ENCODE results near the gene SPTB.
A peak's percentile ranks its signal among the peaks of the same experiment; 100 is the strongest.

Gene SPTB

GRCh38 chr14:64743061-64743460 is 136.6 kb downstream of the SPTB start:
- 96 to 97% methylated on average over 27 of the region's 27 CpGs for WGBS, 2 experiments

GRCh38 chr14:64741961-64742360 is 137.7 kb downstream of the SPTB start:
- H3K4me3 ChIP-seq (ENCODE audit: insufficient read depth, low read depth, low read length) = no peak overlapping the region
- no peaks in the 10 kb centered on the region for H3K27me3 ChIP-seq (ENCODE audit: control insufficient read depth, insufficient read depth, low read length, poor library complexity, severe bottlenecking)
- WGBS, 2 experiments = 95 to 96% methylated on average over 15 of the region's 15 CpGs
- no peaks in the 10 kb centered on the region for H3K9me3 ChIP-seq (ENCODE audit: control insufficient read depth, low read length)
- H3K27ac ChIP-seq (ENCODE audit: insufficient read depth, low read depth, low read length, poor library complexity, severe bottlenecking) = no peak overlapping the region
- peaks cover 63% of the 10 kb centered on the region for H3K36me3 ChIP-seq (ENCODE audit: control insufficient read depth, insufficient read depth, low read length)
- peaks cover 7% of the 10 kb centered on the region for H3K4me1 ChIP-seq (ENCODE audit: control insufficient read depth, insufficient read depth, low read length)

More at GRCh38 chr14:64743061-64743460, 136.6 kb downstream of the SPTB start:
- H3K9me3 ChIP-seq (ENCODE audit: control insufficient read depth, low read length) = no peaks in the 10 kb centered on the region
- H3K4me1 ChIP-seq (ENCODE audit: control insufficient read depth, insufficient read depth, low read length) = peaks cover 4% of the 10 kb centered on the region
- no peak overlapping the region for H3K27ac ChIP-seq (ENCODE audit: insufficient read depth, low read depth, low read length, poor library complexity, severe bottlenecking)
- peaks cover 65% of the 10 kb centered on the region for H3K36me3 ChIP-seq (ENCODE audit: control insufficient read depth, insufficient read depth, low read length)
- no peak overlapping the region for H3K4me3 ChIP-seq (ENCODE audit: insufficient read depth, low read depth, low read length)
- H3K27me3 ChIP-seq (ENCODE audit: control insufficient read depth, insufficient read depth, low read length, poor library complexity, severe bottlenecking) = no peaks in the 10 kb centered on the region

GRCh38 chr14:64741200-64741599 is 138.5 kb downstream of the SPTB start:
- H3K27ac ChIP-seq (ENCODE audit: insufficient read depth, low read depth, low read length, poor library complexity, severe bottlenecking) = no peak overlapping the region
- no peaks in the 10 kb centered on the region for H3K9me3 ChIP-seq (ENCODE audit: control insufficient read depth, low read length)
- no peaks in the 10 kb centered on the region for H3K27me3 ChIP-seq (ENCODE audit: control insufficient read depth, insufficient read depth, low read length, poor library complexity, severe bottlenecking)
- 96 to 97% methylated on average over 15 of the region's 15 CpGs for WGBS, 2 experiments
- no peak overlapping the region for H3K4me3 ChIP-seq (ENCODE audit: insufficient read depth, low read depth, low read length)
- peaks cover 14% of the 10 kb centered on the region for H3K4me1 ChIP-seq (ENCODE audit: control insufficient read depth, insufficient read depth, low read length)
- peaks cover 64% of the 10 kb centered on the region for H3K36me3 ChIP-seq (ENCODE audit: control insufficient read depth, insufficient read depth, low read length)

- H3K27ac ChIP-seq (ENCODE audit: insufficient read depth, low read depth, low read length, poor library complexity, severe bottlenecking) = no peak overlapping the region
Observed at GRCh38 chr14:64738281-64738804, 141.4 kb downstream of the SPTB start.

GRCh38 chr14:64737391-64738280 is 142.1 kb downstream of the SPTB start:
- Histone ChIP-seq H3K4me3 (ENCODE audit: insufficient read depth, low read depth, low read length) (no peak overlapping the region), H3K27ac (ENCODE audit: insufficient read depth, low read depth, low read length, poor library complexity, severe bottlenecking) (no peak overlapping the region), H3K36me3 (ENCODE audit: control insufficient read depth, insufficient read depth, low read length) (peaks cover 63% of the 10 kb centered on the region), H3K9me3 (ENCODE audit: control insufficient read depth, low read length) (no peaks in the 10 kb centered on the region), H3K27me3 (ENCODE audit: control insufficient read depth, insufficient read depth, low read length, poor library complexity, severe bottlenecking) (no peaks in the 10 kb centered on the region), H3K4me1 (ENCODE audit: control insufficient read depth, insufficient read depth, low read length) (peaks cover 19% of the 10 kb centered on the region)
- WGBS, 2 experiments = 90 to 91% methylated on average over 17 of the region's 17 CpGs

More at GRCh38 chr14:64738281-64738804, 141.4 kb downstream of the SPTB start:
- Histone ChIP-seq H3K4me3 (ENCODE audit: insufficient read depth, low read depth, low read length) (no peak overlapping the region), H3K36me3 (ENCODE audit: control insufficient read depth, insufficient read depth, low read length) (peaks cover 67% of the 10 kb centered on the region), H3K27me3 (ENCODE audit: control insufficient read depth, insufficient read depth, low read length, poor library complexity, severe bottlenecking) (no peaks in the 10 kb centered on the region), H3K9me3 (ENCODE audit: control insufficient read depth, low read length) (no peaks in the 10 kb centered on the region), H3K4me1 (ENCODE audit: control insufficient read depth, insufficient read depth, low read length) (peaks cover 19% of the 10 kb centered on the region)
- WGBS, 2 experiments = 94 to 95% methylated on average over 9 of the region's 9 CpGs

GRCh38 chr14:64736271-64737169 is 143.2 kb downstream of the SPTB start:
- 88 to 91% methylated on average over 28 of the region's 28 CpGs for WGBS, 2 experiments
- peaks cover 19% of the 10 kb centered on the region for H3K4me1 ChIP-seq (ENCODE audit: control insufficient read depth, insufficient read depth, low read length)
- no peaks in the 10 kb centered on the region for H3K27me3 ChIP-seq (ENCODE audit: control insufficient read depth, insufficient read depth, low read length, poor library complexity, severe bottlenecking)
- H3K9me3 ChIP-seq (ENCODE audit: control insufficient read depth, low read length) = no peaks in the 10 kb centered on the region
- H3K27ac ChIP-seq (ENCODE audit: insufficient read depth, low read depth, low read length, poor library complexity, severe bottlenecking) = no peak overlapping the region
- H3K4me3 ChIP-seq (ENCODE audit: insufficient read depth, low read depth, low read length) = no peak overlapping the region
- peaks cover 63% of the 10 kb centered on the region for H3K36me3 ChIP-seq (ENCODE audit: control insufficient read depth, insufficient read depth, low read length)

GRCh38 chr14:64734990-64735389 is 144.7 kb downstream of the SPTB start:
- no peaks in the 10 kb centered on the region for H3K9me3 ChIP-seq (ENCODE audit: control insufficient read depth, low read length)
- peaks cover 19% of the 10 kb centered on the region for H3K4me1 ChIP-seq (ENCODE audit: control insufficient read depth, insufficient read depth, low read length)
- H3K4me3 ChIP-seq (ENCODE audit: insufficient read depth, low read depth, low read length) = no peak overlapping the region
- H3K27me3 ChIP-seq (ENCODE audit: control insufficient read depth, insufficient read depth, low read length, poor library complexity, severe bottlenecking) = no peaks in the 10 kb centered on the region
- peaks cover 61% of the 10 kb centered on the region for H3K36me3 ChIP-seq (ENCODE audit: control insufficient read depth, insufficient read depth, low read length)
- H3K27ac ChIP-seq (ENCODE audit: insufficient read depth, low read depth, low read length, poor library complexity, severe bottlenecking) = peak overlapping the region; percentile 23
- 90 to 93% methylated on average over 6 of the region's 6 CpGs for WGBS, 2 experiments

- Histone ChIP-seq H3K27ac (ENCODE audit: insufficient read depth, low read depth, low read length, poor library complexity, severe bottlenecking) (no peak overlapping the region), H3K36me3 (ENCODE audit: control insufficient read depth, insufficient read depth, low read length) (peaks cover 54% of the 10 kb centered on the region), H3K4me3 (ENCODE audit: insufficient read depth, low read depth, low read length) (no peak overlapping the region), H3K27me3 (ENCODE audit: control insufficient read depth, insufficient read depth, low read length, poor library complexity, severe bottlenecking) (no peaks in the 10 kb centered on the region), H3K4me1 (ENCODE audit: control insufficient read depth, insufficient read depth, low read length) (peaks cover 26% of the 10 kb centered on the region), H3K9me3 (ENCODE audit: control insufficient read depth, low read length) (no peaks in the 10 kb centered on the region)
- WGBS, 2 experiments = 46 to 48% methylated on average over 1 of the region's 1 CpG
Observed at GRCh38 chr14:64733899-64734298, 145.8 kb downstream of the SPTB start.

- no peak overlapping the region for H3K4me3 ChIP-seq (ENCODE audit: insufficient read depth, low read depth, low read length)
- peaks cover 54% of the 10 kb centered on the region for H3K36me3 ChIP-seq (ENCODE audit: control insufficient read depth, insufficient read depth, low read length)
- no peaks in the 10 kb centered on the region for H3K9me3 ChIP-seq (ENCODE audit: control insufficient read depth, low read length)
- H3K27me3 ChIP-seq (ENCODE audit: control insufficient read depth, insufficient read depth, low read length, poor library complexity, severe bottlenecking) = no peaks in the 10 kb centered on the region
- 87 to 91% methylated on average over 11 of the region's 11 CpGs for WGBS, 2 experiments
- no peak overlapping the region for H3K27ac ChIP-seq (ENCODE audit: insufficient read depth, low read depth, low read length, poor library complexity, severe bottlenecking)
- H3K4me1 ChIP-seq (ENCODE audit: control insufficient read depth, insufficient read depth, low read length) = peaks cover 32% of the 10 kb centered on the region
Observed at GRCh38 chr14:64733321-64733720, 146.4 kb downstream of the SPTB start.

All from ectodermal cell (in vitro differentiated cells).